ENCODE data around the gene SP3.

GRCh38 chr2:173922068-173922467 is 43.1 kb downstream of the SP3 start:
- TF ChIP-seq CTCF (IDR thresholded peaks at IDR 0.05 in 8 of 11, conservative IDR thresholded peaks at IDR 0.05 in 3 of 11), result no peak
- TF ChIP-seq POLR2A (IDR thresholded peaks at IDR 0.05), result no peak
